Stimulated activated CD4-positive, alpha-beta T cell treated with anti-CD3 and anti-CD28 coated beads, TNF-alpha, amount 100 ng/mL, for 1 hour (primary cell): Measurements from ENCODE around the gene EPB41.
"Not testable (repeated sequence)": the region's sequence is repeated elsewhere in the genome, so short reads cannot be mapped to it uniquely, and the experiment has no call there.

Experiments used
- DNase-seq, 3 donors: peaks; one replicate each; pipeline ENCODE4 v3.0.0-alpha.2; 2020; ENCODE audit warnings: low read depth in 3 of 3, low spot score in 1 of 3

EPB41 gene

GRCh38 chr1:28914228-28915030 lies at the start of gene EPB41:
TSS of gene EPB41 (plus strand) at chr1:28914569. CDS start at chr1:28987438, 72,869 bp downstream.
- DNase-seq: peak; percentile 80 to 85 (median 84)

GRCh38 chr1:28864695-28865094 lies 49.7 kb upstream of the EPB41 start:
- DNase-seq: no peak

GRCh38 chr1:28865997-28866650 lies 48.2 kb upstream of the EPB41 start:
- no peak for DNase-seq

DNA sequence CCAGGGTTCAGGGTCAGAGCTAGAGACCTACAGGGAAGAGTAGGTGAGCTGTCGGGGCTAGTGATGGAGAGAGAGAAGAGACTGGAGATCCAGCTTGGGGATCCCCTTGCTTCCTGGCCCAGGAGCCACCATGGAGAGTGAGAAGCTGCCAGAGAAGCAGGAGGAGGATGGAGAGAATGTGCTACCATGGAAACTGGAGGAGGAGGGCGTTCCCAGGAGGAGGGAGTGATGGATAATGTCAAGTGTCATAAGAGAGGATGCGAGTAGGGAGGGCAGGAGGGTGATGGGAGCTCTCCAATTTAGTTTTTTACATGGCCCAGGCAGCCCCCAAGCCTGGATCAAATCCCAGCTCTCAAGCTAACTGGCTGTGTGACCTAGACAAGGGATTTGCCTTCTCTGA lies 46.5 kb upstream of the EPB41 start:
- DNase-seq: no peak

DNA sequence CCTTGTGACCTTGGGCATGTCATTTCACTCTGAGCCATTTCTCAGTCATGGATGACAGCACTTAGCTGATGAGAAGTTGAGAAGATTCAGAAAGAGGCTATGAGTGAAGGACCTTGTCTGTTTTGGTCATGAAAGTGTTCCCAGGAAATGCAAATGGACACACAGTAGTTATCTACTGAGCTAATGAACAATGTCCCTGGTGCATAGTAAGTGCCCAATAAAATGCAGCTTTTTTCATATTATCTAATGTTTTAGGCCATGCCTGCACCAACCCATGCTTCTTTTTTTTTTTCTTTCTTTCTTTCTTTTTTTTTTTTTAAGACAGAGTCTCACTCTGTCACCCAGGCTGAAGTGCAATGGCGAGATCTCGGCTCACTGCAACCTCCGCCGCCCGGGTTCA lies 44.4 kb upstream of the EPB41 start:
- DNase-seq: no peak

GRCh38 chr1:28871631-28872401 lies 42.6 kb upstream of the EPB41 start:
- DNase-seq: no peak

- DNase-seq: not testable (repeated sequence)
Measured at GRCh38 chr1:28875134-28875533, 39.2 kb upstream of the EPB41 start.

DNA sequence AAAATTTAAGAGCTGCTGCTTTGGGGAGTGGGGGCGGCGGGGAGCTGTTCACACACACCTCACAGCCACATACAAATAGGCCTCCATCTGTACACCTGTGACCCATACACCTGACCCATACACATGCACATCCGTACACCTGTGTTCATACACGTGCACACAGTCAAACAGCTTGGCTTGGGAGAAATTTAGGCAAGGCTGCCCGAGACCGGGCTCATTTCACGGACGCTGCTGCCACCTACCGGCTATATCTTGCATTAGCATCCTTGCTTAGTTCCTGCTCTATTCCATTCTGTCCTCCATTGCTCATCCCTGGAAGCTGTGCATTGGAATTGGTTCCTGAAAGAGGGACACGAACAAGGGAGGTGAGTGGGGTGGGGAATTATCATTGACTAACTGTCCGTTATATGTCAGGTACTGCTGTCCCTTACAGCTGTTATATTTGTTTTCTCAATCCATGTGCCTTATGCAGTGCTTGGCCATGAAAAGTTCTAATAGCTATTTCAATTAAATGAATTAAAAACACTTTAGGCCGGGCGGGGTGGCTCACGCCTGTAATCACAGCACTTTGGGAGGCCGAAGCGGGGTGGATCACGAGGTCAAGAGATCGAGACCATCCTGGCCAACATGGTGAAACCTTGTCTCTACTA lies 37.1 kb upstream of the EPB41 start:
- DNase-seq: peak; percentile 46 to 66 (median 65)

DNA sequence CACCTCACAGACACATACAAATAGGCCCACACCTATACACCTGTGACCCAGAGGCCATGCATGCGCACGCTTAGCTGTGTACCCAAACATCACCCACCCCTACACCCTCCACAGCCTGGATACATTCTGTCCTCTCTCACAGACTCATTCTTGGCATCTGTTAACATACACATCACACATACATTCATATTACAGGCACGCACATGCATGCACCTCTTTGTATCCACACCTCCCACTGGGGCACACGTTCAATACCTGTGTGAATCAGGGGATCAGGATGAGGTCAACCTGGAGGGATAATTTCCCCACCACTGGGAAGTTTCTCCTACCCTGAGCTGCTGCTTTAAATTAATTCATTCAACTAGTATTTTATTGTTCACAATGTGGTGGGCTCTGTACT lies 35.6 kb upstream of the EPB41 start:
- no peak for DNase-seq

GRCh38 chr1:28882009-28882628 lies 32.2 kb upstream of the EPB41 start:
- peak; percentile 38 to 70 (median 58) for DNase-seq

DNA sequence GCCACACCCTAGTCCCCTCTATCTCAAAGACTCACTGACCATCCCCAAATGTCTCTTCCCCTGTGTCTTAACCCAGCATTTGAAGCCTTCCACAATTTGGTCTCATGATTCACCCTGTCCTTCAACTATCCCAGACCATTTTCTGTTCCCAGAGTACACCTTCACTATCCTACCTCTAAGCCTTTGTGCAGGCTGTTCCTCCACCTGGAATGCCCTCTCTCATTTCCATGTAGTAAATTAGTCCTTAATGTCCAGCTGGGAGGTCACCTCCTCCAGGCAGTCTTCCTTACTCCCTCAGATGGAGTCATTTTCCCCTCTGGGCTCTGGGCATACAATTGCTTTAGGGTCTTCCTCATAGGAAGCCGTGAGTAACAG lies 31.1 kb upstream of the EPB41 start:
- DNase-seq: no peak

- DNase-seq: no peak
Measured at GRCh38 chr1:28885472-28885877, 28.9 kb upstream of the EPB41 start.

DNA sequence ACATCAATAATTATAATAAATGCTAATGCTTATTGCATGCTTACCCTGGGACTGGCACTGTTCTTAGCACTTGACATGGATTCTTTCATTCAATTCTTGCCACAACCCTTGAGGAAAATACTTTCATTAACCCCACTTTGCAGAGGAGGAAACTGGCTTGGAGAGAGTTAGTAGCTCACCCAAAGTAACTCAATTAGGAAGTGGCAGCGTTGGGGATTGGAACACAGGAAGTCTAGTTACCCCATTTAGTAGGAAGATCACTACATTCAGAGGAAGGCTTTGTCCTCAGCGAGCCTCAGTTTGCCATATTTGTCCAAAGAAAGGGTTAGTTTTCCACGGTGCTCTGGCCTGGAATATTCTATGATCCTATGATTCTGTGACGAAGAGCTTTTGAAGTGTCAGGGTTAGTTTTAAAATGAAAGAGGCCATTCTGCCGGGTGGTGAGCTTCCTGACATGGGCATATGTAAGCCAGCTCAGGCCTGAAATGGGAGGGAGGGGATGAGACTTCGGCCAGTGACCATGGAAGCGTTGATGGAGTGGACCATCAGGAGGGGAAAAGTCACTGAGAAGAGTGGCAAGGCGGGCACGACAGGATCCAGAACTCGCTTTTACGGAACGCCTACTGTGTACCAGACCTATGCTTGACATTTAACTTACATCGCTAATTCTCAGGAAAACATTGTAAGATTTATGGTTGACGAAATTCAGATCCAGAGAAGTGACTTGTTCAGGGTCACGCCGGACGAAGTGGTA lies 28.2 kb upstream of the EPB41 start:
- no peak for DNase-seq

DNA sequence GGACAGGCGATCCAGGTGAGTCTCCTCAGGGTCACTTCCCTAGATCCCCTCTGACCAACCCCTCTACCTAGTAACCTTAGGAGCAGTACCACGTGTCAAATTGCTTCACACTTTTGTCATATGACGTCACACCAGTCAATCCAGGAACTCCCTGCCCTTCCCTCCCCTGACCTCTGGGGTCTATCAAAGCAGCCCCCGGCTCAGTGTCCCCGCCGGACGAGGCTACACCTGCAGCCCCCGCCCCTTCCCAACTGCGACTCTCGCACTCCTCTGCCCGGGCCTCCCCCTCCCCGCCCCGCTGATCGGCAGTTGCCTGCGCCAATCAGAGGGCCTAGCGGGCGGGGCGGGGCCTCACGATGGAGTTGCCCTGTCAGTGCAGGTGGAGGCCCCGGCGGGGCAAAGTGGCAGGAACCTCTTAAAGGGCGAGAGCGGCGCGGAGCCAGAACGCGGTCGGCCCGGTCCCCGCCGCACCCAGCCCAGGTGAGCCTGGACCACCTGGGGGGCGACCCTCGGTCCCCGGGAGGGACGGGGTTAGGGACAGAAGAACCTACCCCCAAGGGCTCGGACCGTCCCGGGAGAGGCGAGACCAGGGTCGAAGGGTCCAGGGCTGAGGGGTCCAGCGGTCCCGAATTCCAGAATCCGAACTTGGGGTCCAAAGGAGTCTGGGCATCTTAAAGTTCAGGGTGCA lies 27.5 kb upstream of the EPB41 start:
- DNase-seq: peak; percentile 81 to 89 (median 81)

GRCh38 chr1:28887419-28887834 lies 26.9 kb upstream of the EPB41 start:
- peak in 2 of 3 donors; percentile 38 to 45 for DNase-seq

GRCh38 chr1:28887835-28888682 lies 26.3 kb upstream of the EPB41 start:
- no peak for DNase-seq

GRCh38 chr1:28888915-28889314 lies 25.5 kb upstream of the EPB41 start:
- no peak for DNase-seq

GRCh38 chr1:28889357-28889756 lies 25.0 kb upstream of the EPB41 start:
- DNase-seq: no peak

DNA sequence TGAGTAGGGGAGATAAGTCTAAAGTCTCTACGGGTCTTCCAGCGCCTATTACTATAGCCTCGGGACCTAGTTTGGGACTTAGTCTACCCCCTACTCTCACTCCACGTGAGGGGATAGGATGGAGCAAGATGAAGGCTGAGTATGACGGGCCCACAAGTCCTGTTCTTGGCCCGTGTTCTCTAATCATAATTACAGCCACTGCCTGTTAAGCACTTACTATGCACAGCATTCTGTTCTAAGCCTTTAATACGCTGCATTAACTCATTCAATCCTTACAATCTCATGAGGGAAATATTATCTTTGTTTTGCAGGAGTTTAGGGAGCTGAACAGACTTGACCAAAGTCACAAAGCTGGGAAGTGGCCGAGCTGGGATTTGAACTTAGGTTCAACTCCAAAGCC lies 23.9 kb upstream of the EPB41 start:
- no peak for DNase-seq
